DOHH2 (cell line): ENCODE measurements around the gene AFF1.

Source experiments
- CTCF ChIP-seq: fragments of 200-600 bp; sonication (generic); IDR thresholded peaks from one replicate; pipeline ENCODE4 v1.5.1; 2014; ENCODE audit warnings: antibody characterized with exemption, mild to moderate bottlenecking, low read depth, low read length; ENCODE audit not compliant: poor library complexity, severe bottlenecking
- EZH2phosphoT487 ChIP-seq: fragments of 200-600 bp; sonication (generic); IDR thresholded peaks from 2 replicates; pipeline ENCODE4 v1.6.1; 2017; ENCODE audit warnings: borderline replicate concordance, mild to moderate bottlenecking, antibody characterized with exemption, low read length, moderate library complexity, mixed read lengths

- TF ChIP-seq CTCF, result no peak
- TF ChIP-seq EZH2phosphoT487, result no peak
Observed at GRCh38 chr4:86921608-86922252, 13.1 kb upstream of the AFF1 start.
